Kidney (tissue), 14 donors: Measurements from ENCODE around the gene ZNF672. TPM values are rescaled to one million over a fixed set of nuclear protein-coding genes. Genes with fewer than 3 reads are reported as not detected.

Source experiments
- DNase-seq, 5 donors: peaks; one replicate each; pipeline ENCODE4 v3.0.0-alpha.2; 2013 to 2020
- FAIRE-seq: peaks from 2 replicates; lab custom pipeline; 2012; peaks lifted over from hg19 to GRCh38; lab: Jason Lieb, UNC
- H3K27ac ChIP-seq, 2 donors: one replicate each; pipeline ENCODE4 v1.7.0; 2013; ENCODE audit warnings: low read depth in 2 of 2, low read length in 2 of 2, inconsistent platforms in 1 of 2
- H3K27me3 ChIP-seq: one replicate; pipeline ENCODE4 v1.7.1; 2013; ENCODE audit warnings: low read length, inconsistent platforms; ENCODE audit not compliant: control insufficient read depth, insufficient read depth
- H3K36me3 ChIP-seq, 3 donors: one replicate each; pipeline versions ENCODE4 v1.7.0 to v1.7.1; 2013; ENCODE audit warnings: low read length in 3 of 3, control low read depth in 1 of 3, inconsistent platforms in 1 of 3; ENCODE audit not compliant: insufficient read depth in 3 of 3, control insufficient read depth in 2 of 3
- H3K4me1 ChIP-seq, 3 donors: one replicate each; pipeline versions ENCODE4 v1.7.0 to v1.7.1; 2013; ENCODE audit warnings: low read length in 3 of 3, inconsistent platforms in 1 of 3, low read depth in 1 of 3; ENCODE audit not compliant: control insufficient read depth in 2 of 3, insufficient read depth in 2 of 3
- H3K4me3 ChIP-seq, 3 donors: one replicate each; pipeline versions ENCODE4 v1.7.0 to v1.8.1; 2013; ENCODE audit warnings: low read length in 3 of 3, control low read depth in 1 of 3, inconsistent platforms in 1 of 3
- H3K9ac ChIP-seq, 3 donors: one replicate each; pipeline versions ENCODE4 v1.7.0 to v1.7.1; 2013; ENCODE audit warnings: low read length in 3 of 3, control low read depth in 1 of 3, inconsistent platforms in 1 of 3
- H3K9me3 ChIP-seq, 3 donors: one replicate each; pipeline versions ENCODE4 v1.7.0 to v1.7.1; 2013; ENCODE audit warnings: low read length in 3 of 3, control low read depth in 1 of 3, inconsistent platforms in 1 of 3; ENCODE audit not compliant: control insufficient read depth in 2 of 3, insufficient read depth in 1 of 3
- intact Hi-C: fragments of 100-400 bp; cut with DNase I; formaldehyde crosslinking; loops from one replicate; pipeline ENCODE4 v1.11.1; 2022
- polyA plus RNA-seq: library from polyadenylated mRNA; stranded (reverse); fragments of 350-450 nt; fragmentation: Illumina TruSeq; extraction: RNeasy Lipid Tissue Mini Kit (QIAGEN cat#74804); gene quantifications from one replicate; pipeline ENCODE4 v1.2.3, GENCODE V29; 2014; ENCODE audit warnings: low read depth, low replicate concordance; ENCODE audit not compliant: insufficient read depth
- total RNA-seq: library from RNA; stranded (reverse); fragmentation: NEBNext Ultra II Directional; extraction: Animal tissue kit (Norgen Biotek cat#: 25700); gene quantifications from one replicate; pipeline ENCODE4 v1.2.1, GENCODE V29; 2021
- TF ChIP-seq, protein P1 (sequence below): IDR thresholded peaks from 3 replicates; pipeline ENCODE4 v1.5.1; 2012; ENCODE audit warnings: mild to moderate bottlenecking, moderate library complexity, borderline replicate concordance; ENCODE audit not compliant: insufficient read depth; ENCODE audit errors: extremely low read depth
- donor health status: control.
- donor health status: control.
- donor health status: control.
- donor health status: control.
- donor health status: control.
- donor health status: DM: yes; HTN: yes; CAD: no.
- donor health status: Normal renal cell carcinoma (clear cell type).

Gene ZNF672
- total and polyA plus RNA-seq, 2 donors from 2014 or later: 25.0 to 28.6 TPM

DNA sequence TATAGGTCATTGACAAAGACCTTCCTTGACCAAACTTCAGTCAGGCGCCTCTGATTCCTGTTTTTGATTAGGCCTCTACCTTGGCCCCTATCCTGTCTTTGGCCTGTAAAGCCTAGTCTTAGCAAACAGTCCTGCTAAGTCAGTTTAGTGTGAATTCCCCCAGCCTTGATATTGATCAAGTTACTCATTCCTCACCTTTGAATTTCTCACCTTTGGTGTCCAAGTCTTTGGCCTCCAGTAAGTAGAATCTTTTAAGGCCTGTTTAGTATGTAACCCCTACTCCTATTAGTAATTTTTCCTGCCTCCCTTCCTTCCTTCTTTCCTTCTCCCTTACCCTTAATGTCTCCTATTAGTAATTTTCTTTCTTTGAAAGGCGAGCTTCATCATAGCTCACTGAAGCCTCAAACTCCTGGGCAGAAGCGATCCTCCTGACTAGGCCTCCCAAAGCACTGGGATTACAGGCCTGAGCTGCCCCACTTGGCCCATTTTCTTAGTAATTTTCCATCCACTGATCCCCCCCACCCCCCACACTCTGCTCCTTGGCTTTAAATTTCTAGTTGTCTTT is 33.9 kb downstream of the ZNF672 start:
- H3K4me1 ChIP-seq: peaks cover 0 to 8% (median 0%) of the 10 kb centered on the region in 3 donors
- intact Hi-C loops: no loop called here
- no peaks in the 10 kb centered on the region for H3K27me3 ChIP-seq
- FAIRE-seq (no peak), DNase-seq (no peak)
- H3K27ac ChIP-seq: no peak overlapping the region
- TF ChIP-seq, protein P1, sequence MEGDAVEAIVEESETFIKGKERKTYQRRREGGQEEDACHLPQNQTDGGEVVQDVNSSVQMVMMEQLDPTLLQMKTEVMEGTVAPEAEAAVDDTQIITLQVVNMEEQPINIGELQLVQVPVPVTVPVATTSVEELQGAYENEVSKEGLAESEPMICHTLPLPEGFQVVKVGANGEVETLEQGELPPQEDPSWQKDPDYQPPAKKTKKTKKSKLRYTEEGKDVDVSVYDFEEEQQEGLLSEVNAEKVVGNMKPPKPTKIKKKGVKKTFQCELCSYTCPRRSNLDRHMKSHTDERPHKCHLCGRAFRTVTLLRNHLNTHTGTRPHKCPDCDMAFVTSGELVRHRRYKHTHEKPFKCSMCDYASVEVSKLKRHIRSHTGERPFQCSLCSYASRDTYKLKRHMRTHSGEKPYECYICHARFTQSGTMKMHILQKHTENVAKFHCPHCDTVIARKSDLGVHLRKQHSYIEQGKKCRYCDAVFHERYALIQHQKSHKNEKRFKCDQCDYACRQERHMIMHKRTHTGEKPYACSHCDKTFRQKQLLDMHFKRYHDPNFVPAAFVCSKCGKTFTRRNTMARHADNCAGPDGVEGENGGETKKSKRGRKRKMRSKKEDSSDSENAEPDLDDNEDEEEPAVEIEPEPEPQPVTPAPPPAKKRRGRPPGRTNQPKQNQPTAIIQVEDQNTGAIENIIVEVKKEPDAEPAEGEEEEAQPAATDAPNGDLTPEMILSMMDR: no peak
- H3K36me3 ChIP-seq: no peaks in the 10 kb centered on the region
- H3K4me3 ChIP-seq: no peak overlapping the region
- no peaks in the 10 kb centered on the region for H3K9me3 ChIP-seq
- no peak overlapping the region for H3K9ac ChIP-seq

DNA sequence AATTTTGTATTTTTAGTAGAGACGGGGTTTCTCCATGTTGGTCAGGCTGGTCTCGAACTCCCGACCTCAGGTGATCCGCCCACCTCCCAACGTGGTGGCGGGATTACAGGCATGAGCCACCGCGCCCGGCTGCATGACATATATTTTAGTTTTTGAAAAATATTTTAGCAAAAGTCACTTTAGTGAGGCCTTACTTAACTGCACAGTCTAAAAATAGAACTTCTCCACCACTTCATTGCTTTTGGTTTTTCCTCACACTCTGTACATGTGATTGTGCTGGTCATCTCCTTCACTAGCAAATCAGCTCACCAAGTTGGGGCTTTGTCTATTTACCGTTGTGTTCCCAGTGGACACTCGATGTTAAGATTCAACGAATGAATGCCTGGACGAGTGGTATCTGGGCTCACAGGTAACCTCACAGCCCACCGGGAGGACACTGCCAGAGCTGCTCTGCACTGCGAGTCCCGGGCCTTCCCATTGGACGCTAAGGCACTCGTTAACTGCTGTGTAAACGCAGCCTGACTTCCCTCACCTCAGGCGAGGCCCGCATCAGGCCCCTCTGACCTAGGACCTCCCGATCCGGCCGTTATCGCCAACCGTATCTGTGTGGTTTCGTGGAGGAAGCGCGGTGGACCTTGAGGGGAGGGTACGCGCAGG is 34.9 kb downstream of the ZNF672 start:
- Histone ChIP-seq H3K36me3 (no peaks in the 10 kb centered on the region), H3K9ac (peak overlapping the region; percentile 84 to 99 (median 97)), H3K27ac (peak overlapping the region; percentile 92 to 98), H3K27me3 (no peaks in the 10 kb centered on the region), H3K4me1 (peaks cover 0 to 8% (median 0%) of the 10 kb centered on the region in 3 donors), H3K9me3 (no peaks in the 10 kb centered on the region), H3K4me3 (peak overlapping the region; percentile 74 to 93 (median 87))
- FAIRE-seq: no peak
- intact Hi-C loops: no loop called here
- TF ChIP-seq, protein P1: no peak
- peak; percentile 82 to 89 (median 83) for DNase-seq

DNA sequence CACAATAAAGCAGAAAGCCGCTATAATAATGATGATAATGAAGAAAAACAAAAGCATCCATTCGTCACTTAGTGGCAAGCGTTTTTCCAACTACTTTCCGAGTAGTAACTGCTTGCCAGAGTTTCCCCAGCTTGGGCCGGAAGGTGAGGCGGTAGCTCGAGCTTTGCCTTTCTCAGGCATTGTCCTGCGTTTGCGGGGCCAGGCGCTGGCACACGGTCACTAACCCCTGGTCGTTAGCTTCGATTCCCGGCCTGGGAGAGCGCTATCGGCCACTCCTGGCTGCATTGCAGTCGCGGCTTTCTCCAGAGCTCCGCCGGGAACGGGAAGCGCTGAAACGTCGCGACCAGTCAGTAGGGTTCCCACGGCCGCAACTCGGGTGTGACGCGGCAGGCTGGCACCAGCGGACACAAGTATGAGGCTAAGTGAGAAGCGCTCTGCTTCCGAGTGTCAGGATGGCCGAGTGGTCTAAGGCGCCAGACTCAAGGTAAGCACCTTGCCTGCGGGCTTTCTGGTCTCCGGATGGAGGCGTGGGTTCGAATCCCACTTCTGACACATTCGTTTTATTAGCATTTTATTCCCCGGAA is 35.5 kb downstream of the ZNF672 start:
- Histone ChIP-seq H3K9me3 (no peaks in the 10 kb centered on the region), H3K27me3 (no peaks in the 10 kb centered on the region), H3K4me3 (peak overlapping the region; percentile 74 to 93 (median 87)), H3K36me3 (no peaks in the 10 kb centered on the region), H3K9ac (peak overlapping the region; percentile 84 to 99 (median 97)), H3K4me1 (peaks cover 0 to 8% (median 0%) of the 10 kb centered on the region in 3 donors), H3K27ac (peak overlapping the region; percentile 92 to 98)
- DNase-seq (peak; percentile 96 to 99 (median 98)), FAIRE-seq (peak; percentile 35)
- TF ChIP-seq, protein P1: no peak
- intact Hi-C loops: no loop called here
